GM13977 (cell line): ENCODE data around the gene COL17A1.

Experiments used
- DNase-seq: peaks from one replicate; pipeline ENCODE4 v3.0.0; 2012; ENCODE audit warnings: low spot score
- in situ Hi-C: fragments of 300-500 bp; cut with MboI; formaldehyde crosslinking; loops from one replicate; pipeline ENCODE4 v1.12.0; 2022; ENCODE audit warnings: low sequenced_read_pairs, low pct_unique_long_range_greater_than_20kb, mixed read lengths, inconsistent platforms; ENCODE audit not compliant: unreplicated experiment
- TF ChIP-seq, protein P1 (sequence below): IDR thresholded peaks from 2 replicates; pipeline ENCODE4 v1.5.1; 2012; ENCODE audit warnings: mild to moderate bottlenecking, control low read depth; ENCODE audit not compliant: insufficient read depth; ENCODE audit errors: extremely low read depth, missing control alignments

Gene COL17A1

DNA sequence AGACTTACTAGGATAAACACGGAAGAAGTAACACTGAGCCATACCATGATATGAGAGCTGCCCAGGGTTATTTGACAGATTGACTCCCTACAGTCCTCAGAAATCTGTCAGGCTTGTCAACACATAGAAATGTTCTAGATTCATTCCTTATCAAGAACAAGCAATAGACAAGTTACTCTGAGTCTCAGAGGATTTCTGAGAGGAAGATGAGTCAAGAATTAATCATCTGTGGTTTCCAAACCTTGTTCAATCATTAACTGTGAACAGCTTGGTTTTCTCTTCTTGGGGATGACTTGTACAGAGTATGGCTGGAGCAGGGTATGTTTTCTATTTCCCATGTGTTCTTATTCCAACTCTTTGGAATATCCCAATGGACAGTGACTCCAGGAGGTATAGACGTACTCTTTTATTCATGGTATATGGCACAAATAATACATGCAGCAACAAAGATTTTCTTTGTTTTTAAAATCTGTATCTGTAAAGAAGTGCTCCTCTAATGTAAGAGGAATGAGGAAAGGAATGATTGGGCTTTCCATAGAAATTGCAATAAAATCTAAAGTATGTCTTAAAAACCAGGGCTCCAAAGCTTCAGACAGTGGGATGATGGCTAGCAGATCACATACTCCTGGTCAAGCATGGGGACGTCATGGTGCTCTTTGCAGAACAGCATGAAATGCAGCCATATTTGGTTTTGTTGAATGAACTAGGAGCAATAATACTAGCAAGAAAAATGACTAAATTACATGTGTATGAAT lies 24.4 kb upstream of the COL17A1 start:
- DNase-seq = no peak
- TF ChIP-seq, protein P1, sequence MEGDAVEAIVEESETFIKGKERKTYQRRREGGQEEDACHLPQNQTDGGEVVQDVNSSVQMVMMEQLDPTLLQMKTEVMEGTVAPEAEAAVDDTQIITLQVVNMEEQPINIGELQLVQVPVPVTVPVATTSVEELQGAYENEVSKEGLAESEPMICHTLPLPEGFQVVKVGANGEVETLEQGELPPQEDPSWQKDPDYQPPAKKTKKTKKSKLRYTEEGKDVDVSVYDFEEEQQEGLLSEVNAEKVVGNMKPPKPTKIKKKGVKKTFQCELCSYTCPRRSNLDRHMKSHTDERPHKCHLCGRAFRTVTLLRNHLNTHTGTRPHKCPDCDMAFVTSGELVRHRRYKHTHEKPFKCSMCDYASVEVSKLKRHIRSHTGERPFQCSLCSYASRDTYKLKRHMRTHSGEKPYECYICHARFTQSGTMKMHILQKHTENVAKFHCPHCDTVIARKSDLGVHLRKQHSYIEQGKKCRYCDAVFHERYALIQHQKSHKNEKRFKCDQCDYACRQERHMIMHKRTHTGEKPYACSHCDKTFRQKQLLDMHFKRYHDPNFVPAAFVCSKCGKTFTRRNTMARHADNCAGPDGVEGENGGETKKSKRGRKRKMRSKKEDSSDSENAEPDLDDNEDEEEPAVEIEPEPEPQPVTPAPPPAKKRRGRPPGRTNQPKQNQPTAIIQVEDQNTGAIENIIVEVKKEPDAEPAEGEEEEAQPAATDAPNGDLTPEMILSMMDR = no peak
- in situ Hi-C loops = no loop called here

DNA sequence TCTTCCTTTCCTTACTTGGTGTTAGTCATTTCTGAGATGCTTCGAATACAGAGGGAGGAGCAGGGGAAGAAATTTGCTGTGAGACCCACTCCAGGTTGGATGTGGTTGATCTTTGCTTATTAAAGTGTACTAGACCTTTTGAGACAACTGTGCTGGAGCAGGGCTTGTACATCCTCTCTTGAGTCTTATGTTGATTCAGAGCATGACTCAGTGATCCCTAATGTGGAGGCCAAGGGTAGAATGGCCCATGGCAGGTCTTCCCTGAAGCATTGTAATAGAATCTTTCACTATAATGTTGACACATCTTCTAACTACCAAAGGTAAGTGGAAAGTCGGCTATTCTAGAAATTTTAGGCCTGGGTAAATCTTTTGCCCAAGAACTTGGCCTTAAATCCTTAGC lies 19.2 kb upstream of the COL17A1 start:
- in situ Hi-C loops = no loop called here
- DNase-seq = no peak
- TF ChIP-seq, protein P1 = no peak

DNA sequence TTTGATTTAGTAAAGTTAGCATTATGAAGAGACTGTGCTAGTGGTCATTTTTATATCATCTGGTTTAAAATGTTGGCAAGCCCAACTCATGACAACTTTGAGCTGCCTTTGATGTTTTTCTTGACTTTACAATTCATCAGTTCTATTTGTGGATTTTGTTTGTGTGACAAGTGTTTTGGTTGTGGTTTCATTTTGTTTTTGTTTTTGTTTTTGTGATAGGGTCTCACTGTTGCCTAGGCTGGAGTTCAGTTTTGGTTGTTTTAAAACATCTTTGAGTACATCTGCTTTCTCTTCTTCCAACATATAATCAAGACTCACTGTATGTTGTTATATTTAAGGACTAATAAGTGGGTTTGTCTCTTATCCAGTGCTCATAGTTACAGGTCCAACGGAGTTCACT lies 18.7 kb upstream of the COL17A1 start:
- DNase-seq = no peak
- in situ Hi-C loops = no loop called here
- TF ChIP-seq, protein P1 = no peak

DNA sequence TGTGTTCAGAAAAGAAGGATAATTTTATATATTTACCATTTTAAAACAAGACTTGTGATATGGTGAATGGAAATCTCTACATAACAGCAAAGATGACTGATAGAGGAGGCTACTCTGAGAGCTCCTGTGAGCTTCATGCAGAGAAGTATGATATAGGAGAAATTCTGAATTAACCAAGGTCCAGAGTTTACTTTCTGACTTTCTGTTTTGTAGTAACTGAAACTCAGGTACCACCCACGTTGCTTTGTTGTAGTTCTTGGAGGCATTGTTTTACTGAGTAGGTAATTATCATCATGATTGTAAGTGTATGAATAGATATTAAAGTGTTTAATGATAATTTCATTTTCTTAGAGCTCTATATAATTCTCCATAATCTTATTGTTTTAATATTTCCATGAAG lies 18.3 kb upstream of the COL17A1 start:
- in situ Hi-C loops = no loop called here
- TF ChIP-seq, protein P1 = no peak
- DNase-seq = no peak

DNA sequence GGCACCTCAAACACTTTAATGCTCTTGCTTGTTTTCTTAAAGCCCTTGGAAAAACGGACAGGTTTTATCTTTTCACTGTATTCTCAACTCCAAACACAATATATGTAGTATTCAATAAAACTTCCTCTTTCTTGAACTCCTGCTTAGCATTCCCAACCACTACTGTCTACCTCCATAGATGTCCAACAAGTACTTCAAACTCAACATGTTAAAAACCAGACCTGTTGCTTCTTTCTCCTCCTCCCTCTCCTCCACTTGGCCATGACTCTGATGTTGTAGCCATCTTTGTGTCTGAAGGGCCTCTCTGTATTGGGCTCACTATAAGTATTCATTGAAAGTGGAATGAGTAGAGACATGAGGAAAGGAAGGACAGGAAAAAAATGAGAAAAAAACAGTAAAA lies 16.2 kb upstream of the COL17A1 start:
- TF ChIP-seq, protein P1 = no peak
- no peak for DNase-seq
- in situ Hi-C loops = no loop called here

DNA sequence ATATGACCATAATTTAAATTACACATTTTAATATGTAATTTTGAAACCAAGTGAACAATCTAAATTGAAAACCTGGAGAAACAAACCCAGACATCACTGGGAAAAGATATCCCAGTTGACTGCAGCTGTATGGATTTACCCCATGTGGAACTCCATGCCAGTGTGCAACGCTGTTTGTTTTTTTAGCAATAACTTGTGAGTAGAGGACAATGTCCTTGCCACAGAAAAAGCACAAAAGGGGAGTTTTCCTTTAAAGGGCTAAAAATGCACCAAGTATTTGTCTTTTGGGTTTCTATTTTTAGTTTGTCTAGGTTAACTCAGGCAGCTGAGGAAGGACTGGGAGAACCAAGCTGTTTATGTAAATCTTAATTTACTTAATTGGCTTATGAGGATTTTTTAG lies 15.1 kb upstream of the COL17A1 start:
- TF ChIP-seq, protein P1 = no peak
- DNase-seq = no peak
- in situ Hi-C loops = no loop called here
